Testis (tissue), 2 donors: ENCODE data around the gene HEY2.

Experiments used
- CTCF ChIP-seq, 3 experiments: fragments of 450-650 bp in 2 of 3; fragments of 200-600 bp in 1 of 3; sonication (generic) in 1 of 3; IDR thresholded peaks; one replicate each; pipeline ENCODE4 v1.5.1; 2016 to 2019; ENCODE audit warnings: antibody characterized with exemption in 3 of 3, mild to moderate bottlenecking in 2 of 3, moderate library complexity in 1 of 3
- POLR2A ChIP-seq: fragments of 450-650 bp; IDR thresholded peaks from one replicate; pipeline ENCODE4 v1.6.1; 2017; ENCODE audit warnings: antibody characterized with exemption, mild to moderate bottlenecking, moderate library complexity

DNA sequence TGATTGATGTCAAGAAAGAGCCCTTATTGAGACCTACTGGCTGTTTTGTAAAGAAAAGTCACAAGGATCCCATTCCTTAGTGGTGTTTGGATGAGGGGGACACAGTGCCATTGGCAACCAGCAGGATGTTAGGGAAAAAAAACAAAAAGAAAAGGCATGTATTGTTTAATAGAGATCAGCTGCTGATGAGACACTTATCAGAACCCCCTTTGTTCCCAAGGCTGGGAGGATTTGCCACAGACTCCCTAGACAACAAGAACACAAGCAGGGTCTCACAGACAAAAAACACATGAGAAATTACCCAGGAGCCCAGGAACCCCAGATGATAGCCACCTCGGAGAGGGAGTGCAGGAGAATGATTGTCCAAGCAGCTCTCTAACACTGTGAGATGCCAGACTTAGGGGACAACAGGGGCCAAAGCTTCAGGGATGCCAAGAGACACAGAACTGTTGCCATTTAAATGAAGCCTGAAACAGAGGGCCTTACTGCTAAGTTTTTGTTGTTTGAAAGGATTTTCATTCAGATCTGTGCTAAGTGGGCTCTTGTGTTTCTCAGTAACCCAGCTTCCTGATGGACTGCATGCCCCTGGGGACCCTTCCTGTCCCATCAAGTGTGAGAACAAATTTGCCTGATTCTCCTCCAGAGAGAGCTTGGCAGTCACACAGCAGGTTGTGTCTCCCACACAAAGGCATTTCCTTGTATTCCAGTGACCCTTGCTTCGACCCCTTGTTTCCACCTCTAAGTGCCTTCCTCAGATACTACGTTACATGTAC lies 48.7 kb upstream of the HEY2 start:
- TF ChIP-seq CTCF (IDR thresholded peaks at IDR 0.05): no peak
- no peak for TF ChIP-seq POLR2A
